B cell (primary cell): Measurements from ENCODE around the gene TMEM233. TPM values are rescaled to one million over a fixed set of nuclear protein-coding genes. Genes with fewer than 3 reads are reported as not detected.

Experiments used
- ATAC-seq: fragments of 200-7000 bp; cut with Tn5 transposase; one replicate; pipeline ENCODE4 v1.10.0; 2021; ENCODE audit warnings: low read depth, mild to moderate bottlenecking, moderate number of reproducible peaks, moderate library complexity
- CTCF ChIA-PET: fragments of 350-600 bp; sonication (Branson Sonifier 250); formaldehyde crosslinking; loops from one replicate; lab custom pipeline; 2021; ENCODE audit warnings: antibody characterized with exemption, inconsistent platforms; lab: Charles Lee
- POLR2A ChIA-PET: fragments of 350-600 bp; sonication (Branson Sonifier 250); formaldehyde crosslinking; loops from one replicate; lab custom pipeline; 2021; ENCODE audit warnings: antibody characterized with exemption; lab: Charles Lee
- DNase-seq: peaks from one replicate; pipeline ENCODE4 v3.0.0; 2013
- H2AFZ ChIP-seq: 2 replicates; pipeline ENCODE4 v1.6.1; 2012; ENCODE audit warnings: mild to moderate bottlenecking, low read depth, low read length; ENCODE audit not compliant: insufficient read depth, poor library complexity, severe bottlenecking
- H3K27ac ChIP-seq, 2 donors: 1 replicate in 1 of 2; 2 replicates in 1 of 2; pipeline ENCODE4 v1.5.1; 2012 to 2013; ENCODE audit warnings: low read length in 2 of 2, mild to moderate bottlenecking in 2 of 2, moderate library complexity in 1 of 2
- H3K27me3 ChIP-seq, 4 experiments: fragments of 200-600 bp in 1 of 4; sonication (generic) in 1 of 4; replicated peaks in 1 of 4; 1 replicate in 2 of 4; 2 replicates in 2 of 4; pipeline versions ENCODE4 v1.6.1 to v1.7.0; 2013 to 2016; ENCODE audit warnings: low read length in 3 of 4, mild to moderate bottlenecking in 2 of 4, mixed read lengths in 1 of 4, moderate library complexity in 1 of 4; ENCODE audit not compliant: insufficient read depth in 4 of 4, control insufficient read depth in 3 of 4; ENCODE audit errors: control extremely low read depth in 1 of 4
- H3K36me3 ChIP-seq, 2 experiments: replicated peaks in 1 of 2; 1 replicate in 1 of 2; 2 replicates in 1 of 2; pipeline versions ENCODE4 v1.6.1 to v1.7.1; 2013; ENCODE audit warnings: low read length in 1 of 2; ENCODE audit not compliant: insufficient read depth in 2 of 2, control insufficient read depth in 1 of 2; ENCODE audit errors: control extremely low read depth in 1 of 2, extremely low read depth in 1 of 2
- H3K4me1 ChIP-seq, 2 donors: fragments of 200-600 bp in 1 of 2; sonication (generic) in 1 of 2; 1 replicate in 1 of 2; 2 replicates in 1 of 2; pipeline versions ENCODE4 v1.5.1 to v1.6.1; 2013 to 2017; ENCODE audit warnings: low read length in 2 of 2; ENCODE audit not compliant: control insufficient read depth in 2 of 2, insufficient read depth in 2 of 2
- H3K4me2 ChIP-seq: replicated peaks from 2 replicates; pipeline ENCODE3; 2012; ENCODE audit warnings: mild to moderate bottlenecking, low read depth, low read length; ENCODE audit not compliant: poor library complexity, severe bottlenecking
- H3K4me3 ChIP-seq, 5 experiments: fragments of 200-600 bp in 1 of 5; sonication (generic) in 1 of 5; 1 replicate in 3 of 5; 2 replicates in 2 of 5; pipeline versions ENCODE4 v1.5.1 to v1.7.0; 2011 to 2016; ENCODE audit warnings: low read length in 4 of 5, mild to moderate bottlenecking in 4 of 5, low read depth in 2 of 5, control low read depth in 1 of 5, moderate library complexity in 1 of 5; ENCODE audit not compliant: insufficient read depth in 1 of 5; ENCODE audit errors: control extremely low read depth in 1 of 5, extremely low read depth in 1 of 5
- H3K79me2 ChIP-seq: fragments of 200-600 bp; sonication (generic); one replicate; pipeline ENCODE4 v1.6.0; 2016; ENCODE audit warnings: low read length; ENCODE audit not compliant: control insufficient read depth, insufficient read depth
- H3K9ac ChIP-seq: fragments of 200-600 bp; sonication (generic); 2 replicates; pipeline ENCODE4 v1.6.1; 2017; ENCODE audit warnings: mild to moderate bottlenecking, low read length, moderate library complexity
- H3K9me3 ChIP-seq, 3 donors: one replicate each; pipeline versions ENCODE4 v1.6.1 to v1.7.1; 2013; ENCODE audit warnings: low read length in 2 of 3; ENCODE audit not compliant: control insufficient read depth in 2 of 3, insufficient read depth in 1 of 3; ENCODE audit errors: control extremely low read depth in 1 of 3
- H4K20me1 ChIP-seq: 2 replicates; pipeline ENCODE4 v1.6.0; 2012; ENCODE audit warnings: mild to moderate bottlenecking, low read length; ENCODE audit not compliant: insufficient read depth, control insufficient read depth, poor library complexity, severe bottlenecking
- H3K27ac Mint-ChIP-seq: one replicate; pipeline ENCODE4 v1.8.0; 2021; ENCODE audit warnings: mixed read lengths
- H3K27me3 Mint-ChIP-seq: one replicate; pipeline ENCODE4 v1.8.0; 2021; ENCODE audit warnings: mixed read lengths
- H3K4me1 Mint-ChIP-seq: one replicate; pipeline ENCODE4 v1.8.0; 2021; ENCODE audit warnings: mixed read lengths
- H3K4me3 Mint-ChIP-seq: one replicate; pipeline ENCODE4 v1.8.0; 2021; ENCODE audit warnings: mixed read lengths
- H3K9me3 Mint-ChIP-seq: one replicate; pipeline ENCODE4 v1.8.0; 2022; ENCODE audit warnings: mixed read lengths; ENCODE audit not compliant: insufficient read depth
- CTCF ChIP-seq: fragments of 200-600 bp; IDR thresholded peaks from one replicate; pipeline ENCODE4 v1.8.0; 2022; ENCODE audit warnings: antibody characterized with exemption, mild to moderate bottlenecking
- EZH2 ChIP-seq: IDR thresholded peaks from 2 replicates; pipeline ENCODE4 v1.6.1; 2012; ENCODE audit warnings: borderline replicate concordance, low read depth, mild to moderate bottlenecking, moderate library complexity, low read length; ENCODE audit not compliant: insufficient read depth, poor library complexity, severe bottlenecking
- WGBS: methylation state at CpG from one replicate; pipeline ENCODE4 v1.1.5; 2013; ENCODE audit warnings: missing lambda C conversion rate; ENCODE audit not compliant: insufficient coverage; 5-methylcytosine and 5-hydroxymethylcytosine counted together
- intact Hi-C: fragments of 100-400 bp; cut with micrococcal nuclease; formaldehyde crosslinking; loops from one replicate; pipeline ENCODE4 v1.10.0; 2022
- polyA plus RNA-seq: library from polyadenylated mRNA; depleted of rRNA; stranded (reverse); fragments of >200 nt; gene quantifications from 2 replicates; pipeline ENCODE4 v1.2.3, GENCODE V29; 2012
- total RNA-seq, 2 donors: library from RNA; stranded (reverse); fragments of 120-200 nt in 1 of 2; gene quantifications; 1 replicate in 1 of 2; 2 replicates in 1 of 2; pipeline versions ENCODE4 v1.2.3 to v1.2.4, GENCODE V29; 2013 to 2022

The TMEM233 gene
- total and polyA plus RNA-seq, 2 donors (not counting 1 experiment from before 2014, with no cell fraction given): not detected

- no peaks in the 10 kb centered on the region for H3K4me1 ChIP-seq
- H3K36me3 ChIP-seq: no peaks in the 10 kb centered on the region
- H3K9ac ChIP-seq: no peak overlapping the region
- no peak overlapping the region for H3K27ac ChIP-seq
- H3K4me2 ChIP-seq: no peak overlapping the region
- no peak overlapping the region for H3K4me3 ChIP-seq
- Mint-ChIP-seq H3K27me3 (peaks cover 36% of the 10 kb centered on the region), H3K9me3 (no peaks in the 10 kb centered on the region), H3K27ac (no peak overlapping the region), H3K4me3 (no peak overlapping the region), H3K4me1 (no peaks in the 10 kb centered on the region)
- H2AFZ ChIP-seq: no peak overlapping the region
- POLR2A ChIA-PET: no interaction called here
- H4K20me1 ChIP-seq: no peaks in the 10 kb centered on the region
- CTCF ChIA-PET: no interaction called here
- no peaks in the 10 kb centered on the region for H3K79me2 ChIP-seq
- intact Hi-C loops: no loop called here
- no peak for DNase-seq
- H3K9me3 ChIP-seq: no peaks in the 10 kb centered on the region
- TF ChIP-seq CTCF (no peak), EZH2 (no peak)
- WGBS: no CpG with 5 or more reads among the region's 1 CpG
- no peak for ATAC-seq
- peaks cover 0 to 17% (median 10%) of the 10 kb centered on the region in 4 experiments for H3K27me3 ChIP-seq
These were observed 4.5 kb upstream of the TMEM233 start for GRCh38 chr12:119589097-119589496.

DNA sequence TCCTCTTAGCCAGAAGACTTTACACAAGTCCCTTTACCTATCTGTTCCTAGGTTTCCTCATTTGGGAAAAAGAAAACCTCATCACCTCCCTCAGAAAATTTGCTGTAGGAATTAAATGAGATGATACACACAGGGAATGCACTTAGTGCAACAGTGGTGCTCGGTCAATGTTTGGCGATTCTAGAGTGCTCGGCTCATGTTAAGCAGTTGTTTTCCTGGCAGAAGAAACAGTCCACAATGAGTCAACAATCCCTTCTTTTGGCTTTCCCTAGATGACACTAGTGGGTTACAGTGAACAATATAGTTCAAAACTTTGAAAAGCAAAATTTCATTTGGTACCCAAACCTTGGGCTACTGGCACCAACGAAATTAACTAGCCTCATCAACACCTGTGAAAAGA is 3.9 kb upstream of the TMEM233 start:
- H3K79me2 ChIP-seq: no peaks in the 10 kb centered on the region
- Mint-ChIP-seq H3K27me3 (peaks cover 40% of the 10 kb centered on the region), H3K4me3 (no peak overlapping the region), H3K27ac (no peak overlapping the region), H3K9me3 (no peaks in the 10 kb centered on the region), H3K4me1 (no peaks in the 10 kb centered on the region)
- POLR2A ChIA-PET: no interaction called here
- H3K4me3 ChIP-seq: no peak overlapping the region
- H3K27me3 ChIP-seq: peaks cover 0 to 22% (median 13%) of the 10 kb centered on the region in 4 experiments
- no peak overlapping the region for H3K27ac ChIP-seq
- no peaks in the 10 kb centered on the region for H3K9me3 ChIP-seq
- intact Hi-C loops: no loop called here
- DNase-seq (no peak), ATAC-seq (no peak)
- no peak overlapping the region for H2AFZ ChIP-seq
- CTCF ChIA-PET: no interaction called here
- no peak overlapping the region for H3K9ac ChIP-seq
- TF ChIP-seq EZH2 (no peak), CTCF (no peak)
- H3K36me3 ChIP-seq: no peaks in the 10 kb centered on the region
- H3K4me1 ChIP-seq: no peaks in the 10 kb centered on the region
- H4K20me1 ChIP-seq: no peaks in the 10 kb centered on the region
- WGBS: no CpG with 5 or more reads among the region's 4 CpGs
- no peak overlapping the region for H3K4me2 ChIP-seq
